ENCODE results near the gene VPS37C. TPM values are rescaled to one million over a fixed set of nuclear protein-coding genes. Genes with fewer than 3 reads are reported as not detected.

Gene VPS37C
- total and polyA plus RNA-seq, 9 of the 15 experiments (the other 6 are each of a cell fraction or from before 2014, with no cell fraction given) = 0.62 to 29.8 (median 11.5) TPM

DNA sequence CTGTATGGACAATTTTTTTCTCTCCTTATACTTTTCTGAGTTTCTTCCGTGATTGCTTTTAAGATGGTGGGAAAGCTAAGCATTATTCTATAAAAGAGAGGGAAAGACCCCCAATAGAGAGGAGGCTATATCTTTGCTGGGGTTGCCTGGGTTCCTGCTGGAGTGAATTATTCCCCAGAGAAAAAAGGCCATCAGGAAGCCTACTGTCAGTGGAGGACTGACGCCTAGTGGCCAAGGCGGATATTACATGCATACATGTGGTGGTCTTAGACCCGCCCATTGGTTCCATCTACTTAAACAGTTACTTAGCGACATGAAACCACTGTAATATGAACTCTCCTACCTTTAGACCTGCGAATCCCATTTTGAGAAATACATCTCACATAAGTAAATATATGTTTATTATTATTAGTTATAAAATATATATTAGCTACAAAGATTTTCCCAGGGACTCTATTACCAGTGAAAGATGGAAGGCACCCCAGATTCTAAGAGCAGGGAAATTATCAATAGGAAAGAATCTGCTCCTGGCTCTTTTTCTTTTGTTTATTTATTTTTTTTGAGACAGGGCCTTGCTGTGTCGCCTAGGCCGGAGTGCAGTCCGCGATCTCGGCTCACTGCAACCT is 26.4 kb upstream of the VPS37C start (continued):
- no peak for TF ChIP-seq CTCFL (IDR thresholded peaks at IDR 0.05; ENCODE audit: borderline replicate concordance, insufficient read depth, low read depth, low read length, poor library complexity, severe bottlenecking)
- no peak for TF ChIP-seq ZNF395 (CRISPR knock-in tag; IDR thresholded peaks at IDR 0.05)
- 0 out of 2 replicates have a peak, but pooled peaks have one; percentile 27 for TF ChIP-seq CREM (IDR thresholded peaks at IDR 0.05; ENCODE audit: low read depth)
- no peak for TF ChIP-seq HMBOX1 (IDR thresholded peaks at IDR 0.05)
- TF ChIP-seq SIN3B (IDR thresholded peaks at IDR 0.05; ENCODE audit: low read depth) = no peak
- no peak for TF ChIP-seq GATA2 (CRISPR knock-in tag; IDR thresholded peaks at IDR 0.05)
- no peak for TF ChIP-seq RBBP5 (IDR thresholded peaks at IDR 0.05; ENCODE audit: borderline replicate concordance, insufficient read depth, low read length, poor library complexity, severe bottlenecking)
- TF ChIP-seq, protein P1, sequence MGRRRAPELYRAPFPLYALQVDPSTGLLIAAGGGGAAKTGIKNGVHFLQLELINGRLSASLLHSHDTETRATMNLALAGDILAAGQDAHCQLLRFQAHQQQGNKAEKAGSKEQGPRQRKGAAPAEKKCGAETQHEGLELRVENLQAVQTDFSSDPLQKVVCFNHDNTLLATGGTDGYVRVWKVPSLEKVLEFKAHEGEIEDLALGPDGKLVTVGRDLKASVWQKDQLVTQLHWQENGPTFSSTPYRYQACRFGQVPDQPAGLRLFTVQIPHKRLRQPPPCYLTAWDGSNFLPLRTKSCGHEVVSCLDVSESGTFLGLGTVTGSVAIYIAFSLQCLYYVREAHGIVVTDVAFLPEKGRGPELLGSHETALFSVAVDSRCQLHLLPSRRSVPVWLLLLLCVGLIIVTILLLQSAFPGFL (CRISPR knock-in tag; IDR thresholded peaks at IDR 0.05) = no peak
- no peak for TF ChIP-seq ZNF551 (CRISPR knock-in tag; IDR thresholded peaks at IDR 0.05)
- no peak for TF ChIP-seq HMGN3 (IDR thresholded peaks at IDR 0.05; ENCODE audit: borderline replicate concordance, extremely low read depth, insufficient read length, low read depth, low read length)
- TF ChIP-seq POU5F1 (IDR thresholded peaks at IDR 0.05; ENCODE audit: borderline replicate concordance, low read depth, low read length, partially characterized antibody) = no peak
- TF ChIP-seq HNRNPL (IDR thresholded peaks at IDR 0.05; ENCODE audit: low read depth, low read length) = no peak
- TF ChIP-seq U2AF2 (optimal IDR thresholded peaks at IDR 0.05; ENCODE audit: low read depth, low read length) = no peak
- TF ChIP-seq ZNF778 (CRISPR knock-in tag; IDR thresholded peaks at IDR 0.05) = no peak
- no peak for TF ChIP-seq KHSRP (IDR thresholded peaks at IDR 0.05)
- no peak for TF ChIP-seq ETV1 (tag; conservative IDR thresholded peaks at IDR 0.05; ENCODE audit: low read depth)
- TF ChIP-seq DDX20 (tag; IDR thresholded peaks at IDR 0.05; ENCODE audit: low read depth) = no peak
- TF ChIP-seq ARID3A (IDR thresholded peaks at IDR 0.05; ENCODE audit: borderline replicate concordance, low read depth, low read length) = no peak
